Heart left ventricle (tissue), 16 donors: ENCODE data around the gene NEUROG1. TPM values are rescaled to one million over a fixed set of nuclear protein-coding genes. Genes with fewer than 3 reads are reported as not detected.
A peak's percentile ranks its signal among the peaks of the same experiment; 100 is the strongest.

Experiments used
- ATAC-seq, 4 donors: fragments of 200-7000 bp; cut with Tn5 transposase; one replicate each; pipeline ENCODE4 v1.9.1; 2020 to 2022; ENCODE audit warnings: moderate library complexity in 4 of 4, mild to moderate bottlenecking in 3 of 4, moderate number of reproducible peaks in 1 of 4
- DNase-seq, 5 donors: peaks; one replicate each; pipeline ENCODE4 v3.0.0-alpha.2; 2020
- H3K27ac ChIP-seq, 12 donors: fragments of 200-600 bp; sonication (generic) in 4 of 12; one replicate each; pipeline versions ENCODE4 v1.5.0 to v1.8.0; 2016 to 2022; ENCODE audit warnings: mild to moderate bottlenecking in 2 of 12
- H3K27me3 ChIP-seq, 9 donors: fragments of 200-600 bp; sonication (generic) in 2 of 9; one replicate each; pipeline versions ENCODE4 v1.5.1 to v1.8.0; 2016 to 2022; ENCODE audit warnings: mild to moderate bottlenecking in 3 of 9
- H3K36me3 ChIP-seq, 9 donors: fragments of 200-600 bp; sonication (generic) in 2 of 9; one replicate each; pipeline versions ENCODE4 v1.5.0 to v1.8.0; 2018 to 2022; ENCODE audit warnings: mild to moderate bottlenecking in 2 of 9
- H3K4me1 ChIP-seq, 12 donors: fragments of 200-600 bp; sonication (generic) in 4 of 12; one replicate each; pipeline versions ENCODE4 v1.5.0 to v1.8.0; 2016 to 2022; ENCODE audit warnings: mild to moderate bottlenecking in 3 of 12
- H3K4me3 ChIP-seq, 12 donors: fragments of 200-600 bp; sonication (generic) in 4 of 12; one replicate each; pipeline versions ENCODE4 v1.5.0 to v1.8.0; 2017 to 2022; ENCODE audit warnings: mild to moderate bottlenecking in 9 of 12, moderate library complexity in 4 of 12
- H3K9me3 ChIP-seq, 12 donors: fragments of 200-600 bp; sonication (generic) in 4 of 12; one replicate each; pipeline versions ENCODE4 v1.5.0 to v1.8.0; 2016 to 2022; ENCODE audit warnings: mild to moderate bottlenecking in 1 of 12
- CTCF ChIP-seq, 12 donors: fragments of 200-600 bp; sonication (generic) in 4 of 12; IDR thresholded peaks; one replicate each; pipeline versions ENCODE4 v1.5.0 to v1.8.0; 2018 to 2022; ENCODE audit warnings: antibody characterized with exemption in 12 of 12, mild to moderate bottlenecking in 5 of 12
- POLR2A ChIP-seq, 2 donors: fragments of 450-650 bp; IDR thresholded peaks; one replicate each; pipeline ENCODE4 v1.6.1; 2017; ENCODE audit warnings: antibody characterized with exemption in 2 of 2, mild to moderate bottlenecking in 2 of 2, moderate library complexity in 2 of 2
- WGBS, 4 donors: extraction: QIAGEN DNeasy Blood & Tissue Kit in 2 of 4; methylation state at CpG; one replicate each; pipeline versions ENCODE4 v1.1.5 to v1.1.7; 2013 to 2018; 5-methylcytosine and 5-hydroxymethylcytosine counted together
- intact Hi-C, 10 donors: fragments of 100-400 bp; cut with DNase I; formaldehyde crosslinking; loops; one replicate each; pipeline versions ENCODE4 v1.11.1 to v1.14.2; 2022
- long read RNA-seq, 3 donors: library from polyadenylated mRNA; unstranded; transcript quantifications; one replicate each; pipeline ENCODE4 v2.0.0, GENCODE V29; 2020 to 2021
- polyA plus RNA-seq, 2 donors: library from polyadenylated mRNA; stranded (reverse); fragments of 200-250 nt; gene quantifications; one replicate each; pipeline ENCODE4 v1.2.3, GENCODE V29; 2013
- total RNA-seq, 9 donors: library from RNA; depleted of rRNA in 2 of 9; stranded (reverse); fragments of >200 nt in 2 of 9; fragmentation: NEBNext Ultra II Directional in 3 of 9; extraction: Animal tissue kit (Norgen Biotek cat#: 25700) in 3 of 9; gene quantifications; one replicate each; pipeline versions ENCODE4 v1.1.0 to v1.2.4, GENCODE V29; 2016 to 2023
- donor health status: ischemic (EF 13 %, LVEDD 7.1; RV severe dilation, severe dysfunction).
- donor health status: healthy with polysubstance abuse.
- donor health status: DM: no; HTN: yes; CAD: no.
- donor health status: DM: no; HTN: no; CAD: no.
- donor health status: ischemic (EF 25% LVEDD 6.9; RV normal size, moderate dysfunction).
- donor health status: ischemic (EF 25% LVEDD 5.7; RV mildly dilated, moderate dysfunction).
- donor health status: healthy.
- donor health status: DM: yes; HTN: yes; CAD: no.
- donor health status: ischemic (EF 35%, LVEDD 5.7; RV mildly dilated, moderate dysfunction).
- donor health status: nonischemic (EF 11% LVEDD 7.7; RV severe dilation, severe dysfunction).
- donor health status: DM: yes; HTN: yes; CAD: no.
- donor health status: PGD.
- donor health status: ischemic (EF 29% LVEDD 5.4; RV normal size, mild dysfunction).
- donor health status: nonischemic (EF 23%, LVEDD 6.1; RV moderate dilation, normal function).

Gene NEUROG1
- total RNA-seq (not detected), polyA plus RNA-seq (not detected)
- long read RNA-seq, donor 1: 0 reads
- long read RNA-seq, donor 2: 0 reads
- long read RNA-seq, donor 3: 0 reads

- 2 to 5% (median 2%) methylated on average over 24 to 74 of the region's 74 CpGs for WGBS, 4 donors
- Histone ChIP-seq H3K9me3 (no peaks in the 10 kb centered on the region), H3K27me3 (peaks cover 37 to 100% (median 74%) of the 10 kb centered on the region in 9 donors), H3K27ac (no peak within 1 kb of the TSS), H3K4me3 (peak within 1 kb of the TSS in 1 of 12 donors; percentile 3), H3K36me3 (no peaks in the 10 kb centered on the region), H3K4me1 (peaks cover 0 to 18% (median 0%) of the 10 kb centered on the region in 12 donors)
- TF ChIP-seq CTCF (IDR thresholded peaks at IDR 0.05) (no peak), POLR2A (IDR thresholded peaks at IDR 0.05) (no peak)
- ATAC-seq (no peak), DNase-seq (no peak)
- intact Hi-C loops: no loop called here
Measured at GRCh38 chr5:135535820-135536801, at the start of gene NEUROG1. Gene NEUROG1 (minus strand): TSS chr5:135535964. CDS start chr5:135535690, 274 bp downstream.

- intact Hi-C loops: no loop called here
- Histone ChIP-seq H3K9me3 (no peaks in the 10 kb centered on the region), H3K4me1 (no peaks in the 10 kb centered on the region), H3K27ac (no peak overlapping the region), H3K36me3 (no peaks in the 10 kb centered on the region), H3K27me3 (peaks cover 0 to 58% (median 27%) of the 10 kb centered on the region in 9 donors), H3K4me3 (no peak overlapping the region)
- no peak for ATAC-seq
- TF ChIP-seq CTCF (IDR thresholded peaks at IDR 0.05) (no peak), POLR2A (IDR thresholded peaks at IDR 0.05) (no peak)
- no peak for DNase-seq
- 83 to 91% (median 89%) methylated on average over 6 of the region's 6 CpGs for WGBS, 4 donors
Measured at GRCh38 chr5:135584918-135585317, 49.2 kb upstream of the NEUROG1 start.

- Histone ChIP-seq H3K27ac (no peak overlapping the region), H3K36me3 (no peaks in the 10 kb centered on the region), H3K9me3 (no peaks in the 10 kb centered on the region), H3K27me3 (peaks cover under 1 to 65% (median 33%) of the 10 kb centered on the region in 9 donors), H3K4me1 (no peaks in the 10 kb centered on the region), H3K4me3 (no peak overlapping the region)
- DNase-seq (no peak), ATAC-seq (no peak)
- intact Hi-C loops: no loop called here
- no peak for TF ChIP-seq POLR2A (IDR thresholded peaks at IDR 0.05)
- no peak for TF ChIP-seq CTCF (IDR thresholded peaks at IDR 0.05)
- WGBS, 4 donors: 69 to 81% (median 78%) methylated on average over 2 of the region's 2 CpGs
Measured at GRCh38 chr5:135584276-135584675, 48.5 kb upstream of the NEUROG1 start.

- no peaks in the 10 kb centered on the region for H3K36me3 ChIP-seq
- 44 to 54% (median 51%) methylated on average over 6 of the region's 6 CpGs for WGBS, 4 donors
Measured at GRCh38 chr5:135582099-135582781, 46.5 kb upstream of the NEUROG1 start.

More at GRCh38 chr5:135582099-135582781, 46.5 kb upstream of the NEUROG1 start:
- Histone ChIP-seq H3K27ac (no peak overlapping the region), H3K9me3 (peaks cover 0 to 20% (median 0%) of the 10 kb centered on the region in 12 donors), H3K27me3 (peaks cover 14 to 85% (median 53%) of the 10 kb centered on the region in 9 donors), H3K4me1 (peaks cover 0 to 11% (median 0%) of the 10 kb centered on the region in 12 donors), H3K4me3 (no peak overlapping the region)
- intact Hi-C loops: no loop called here
- DNase-seq (no peak), ATAC-seq (no peak)
- TF ChIP-seq CTCF (IDR thresholded peaks at IDR 0.05): no peak
- TF ChIP-seq POLR2A (IDR thresholded peaks at IDR 0.05): no peak
